Endodermal cell (in vitro differentiated cells): ENCODE data around the gene PMEPA1. TPM values are rescaled to one million over a fixed set of nuclear protein-coding genes. Genes with fewer than 3 reads are reported as not detected.
A peak's percentile ranks its signal among the peaks of the same experiment; 100 is the strongest.

Experiments used
- DNase-seq: peaks from one replicate; pipeline ENCODE4 v3.0.0-alpha.2; 2017
- H3K27ac ChIP-seq: 2 replicates; pipeline ENCODE4 v1.5.1; 2013; ENCODE audit warnings: mild to moderate bottlenecking, low read depth, low read length, moderate library complexity
- H3K27me3 ChIP-seq: 2 replicates; pipeline ENCODE4 v1.6.1; 2013; ENCODE audit warnings: mild to moderate bottlenecking, low read length, moderate library complexity; ENCODE audit not compliant: insufficient read depth, control insufficient read depth, poor library complexity, severe bottlenecking
- H3K36me3 ChIP-seq: 2 replicates; pipeline ENCODE4 v1.7.0; 2013; ENCODE audit warnings: mild to moderate bottlenecking, low read length, moderate library complexity; ENCODE audit not compliant: control insufficient read depth, insufficient read depth
- H3K4me1 ChIP-seq: one replicate; pipeline ENCODE4 v1.7.0; 2013; ENCODE audit warnings: low read length; ENCODE audit not compliant: control insufficient read depth, insufficient read depth
- H3K4me3 ChIP-seq: 2 replicates; pipeline ENCODE4 v1.5.1; 2013; ENCODE audit warnings: mild to moderate bottlenecking, low read length, moderate library complexity
- H3K9ac ChIP-seq: 2 replicates; pipeline ENCODE4 v1.6.1; 2013; ENCODE audit warnings: mild to moderate bottlenecking, low read length, moderate library complexity; ENCODE audit not compliant: poor library complexity, severe bottlenecking; ENCODE audit errors: extremely low read depth
- H3K9me3 ChIP-seq: 2 replicates; pipeline ENCODE4 v1.6.1; 2013; ENCODE audit warnings: mild to moderate bottlenecking, low read length, moderate library complexity; ENCODE audit not compliant: control insufficient read depth
- H3K27ac Mint-ChIP-seq: 2 replicates; pipeline ENCODE4 v1.8.0; 2020; ENCODE audit warnings: mixed read lengths
- H3K27me3 Mint-ChIP-seq: 2 replicates; pipeline ENCODE4 v1.8.0; 2021; ENCODE audit warnings: mild to moderate bottlenecking, mixed read lengths; ENCODE audit not compliant: insufficient read depth
- H3K36me3 Mint-ChIP-seq: 2 replicates; pipeline ENCODE4 v1.8.0; 2020; ENCODE audit warnings: low read depth, mixed read lengths
- H3K4me1 Mint-ChIP-seq: 2 replicates; pipeline ENCODE4 v1.8.0; 2020; ENCODE audit warnings: mixed read lengths
- H3K4me3 Mint-ChIP-seq: 2 replicates; pipeline ENCODE4 v1.8.0; 2020; ENCODE audit warnings: mild to moderate bottlenecking, moderate library complexity, mixed read lengths
- H3K9me3 Mint-ChIP-seq: 2 replicates; pipeline ENCODE4 v1.8.0; 2020; ENCODE audit warnings: mild to moderate bottlenecking, mixed read lengths
- CTCF ChIP-seq: fragments of 200-600 bp; sonication (generic); conservative IDR thresholded peaks from 2 replicates; pipeline ENCODE4 v1.5.0; 2021; ENCODE audit warnings: antibody characterized with exemption, mild to moderate bottlenecking
- WGBS, 2 experiments: methylation state at CpG; one replicate each; pipeline versions ENCODE4 v1.1.5 to v1.1.7; 2013; ENCODE audit warnings: missing lambda C conversion rate in 2 of 2, mixed read lengths in 1 of 2; ENCODE audit not compliant: insufficient coverage in 1 of 2, insufficient read length in 1 of 2; 5-methylcytosine and 5-hydroxymethylcytosine counted together
- total RNA-seq, 2 donors: library from RNA; stranded (reverse); fragmentation: NEBNext Ultra II Directional in 1 of 2; extraction: Animal tissue kit (Norgen Biotek cat#: 25700) in 1 of 2; gene quantifications; 2 replicates in 1 of 2; 3 replicates in 1 of 2; pipeline ENCODE4 v1.2.1, GENCODE V29; 2021

Gene PMEPA1
- total RNA-seq, 2 donors from 2014 or later = 18.8 to 37.4 TPM

- H3K4me1 Mint-ChIP-seq = no peaks in the 10 kb centered on the region
- H3K9me3 Mint-ChIP-seq = no peaks in the 10 kb centered on the region
- no peaks in the 10 kb centered on the region for H3K27me3 ChIP-seq
- no peaks in the 10 kb centered on the region for H3K9me3 ChIP-seq
- peak; percentile 23 for DNase-seq
- no peaks in the 10 kb centered on the region for H3K36me3 ChIP-seq
- no peak for TF ChIP-seq CTCF
- H3K27ac ChIP-seq = no peak overlapping the region
- no peak overlapping the region for H3K27ac Mint-ChIP-seq
- peaks cover 7% of the 10 kb centered on the region for H3K27me3 Mint-ChIP-seq
- H3K4me1 ChIP-seq = no peaks in the 10 kb centered on the region
- 69 to 84% methylated on average over 6 to 8 of the region's 8 CpGs for WGBS, 2 experiments
- no peak overlapping the region for H3K4me3 Mint-ChIP-seq
- H3K9ac ChIP-seq = no peak overlapping the region
- H3K4me3 ChIP-seq = no peak overlapping the region
- no peaks in the 10 kb centered on the region for H3K36me3 Mint-ChIP-seq
Observed at GRCh38 chr20:57615445-57615811, 94.4 kb downstream of the PMEPA1 start.

GRCh38 chr20:57614490-57615444 is 95.0 kb downstream of the PMEPA1 start:
- Histone ChIP-seq H3K27me3 (no peaks in the 10 kb centered on the region), H3K4me3 (no peak overlapping the region), H3K9me3 (no peaks in the 10 kb centered on the region), H3K27ac (no peak overlapping the region), H3K9ac (no peak overlapping the region), H3K36me3 (no peaks in the 10 kb centered on the region), H3K4me1 (no peaks in the 10 kb centered on the region)
- 93% methylated on average over 11 to 16 of the region's 16 CpGs for WGBS, 2 experiments
- Mint-ChIP-seq H3K9me3 (no peaks in the 10 kb centered on the region), H3K36me3 (no peaks in the 10 kb centered on the region), H3K27me3 (peaks cover 8% of the 10 kb centered on the region), H3K27ac (no peak overlapping the region), H3K4me1 (no peaks in the 10 kb centered on the region), H3K4me3 (no peak overlapping the region)
- DNase-seq = peak; percentile 26
- TF ChIP-seq CTCF = no peak

GRCh38 chr20:57613481-57613921 is 96.3 kb downstream of the PMEPA1 start:
- Mint-ChIP-seq H3K4me3 (no peak overlapping the region), H3K9me3 (no peaks in the 10 kb centered on the region), H3K36me3 (no peaks in the 10 kb centered on the region), H3K27me3 (peaks cover 7% of the 10 kb centered on the region), H3K27ac (no peak overlapping the region), H3K4me1 (no peaks in the 10 kb centered on the region)
- DNase-seq = peak; percentile 13
- TF ChIP-seq CTCF = no peak
- Histone ChIP-seq H3K9ac (no peak overlapping the region), H3K9me3 (no peaks in the 10 kb centered on the region), H3K4me1 (no peaks in the 10 kb centered on the region), H3K36me3 (no peaks in the 10 kb centered on the region), H3K27ac (no peak overlapping the region), H3K4me3 (no peak overlapping the region), H3K27me3 (no peaks in the 10 kb centered on the region)
- WGBS, 2 experiments = 90 to 98% methylated on average over 10 to 12 of the region's 12 CpGs
